Right renal pelvis (tissue), 4 donors: ENCODE measurements around the gene SRRM1. TPM values are rescaled to one million over a fixed set of nuclear protein-coding genes. Genes with fewer than 3 reads are reported as not detected.

Experiments used
- DNase-seq, 4 donors: peaks; one replicate each; pipeline ENCODE4 v3.0.0-alpha.2; 2013; ENCODE audit warnings: low read depth in 4 of 4, low spot score in 3 of 4, missing footprints in 1 of 4
- polyA plus RNA-seq, 4 donors: library from polyadenylated mRNA; unstranded; fragments of 120-200 nt; gene quantifications; one replicate each; pipeline ENCODE4 v1.2.1, GENCODE V29; 2013; ENCODE audit not compliant: insufficient read length in 4 of 4

The SRRM1 gene, protein sequence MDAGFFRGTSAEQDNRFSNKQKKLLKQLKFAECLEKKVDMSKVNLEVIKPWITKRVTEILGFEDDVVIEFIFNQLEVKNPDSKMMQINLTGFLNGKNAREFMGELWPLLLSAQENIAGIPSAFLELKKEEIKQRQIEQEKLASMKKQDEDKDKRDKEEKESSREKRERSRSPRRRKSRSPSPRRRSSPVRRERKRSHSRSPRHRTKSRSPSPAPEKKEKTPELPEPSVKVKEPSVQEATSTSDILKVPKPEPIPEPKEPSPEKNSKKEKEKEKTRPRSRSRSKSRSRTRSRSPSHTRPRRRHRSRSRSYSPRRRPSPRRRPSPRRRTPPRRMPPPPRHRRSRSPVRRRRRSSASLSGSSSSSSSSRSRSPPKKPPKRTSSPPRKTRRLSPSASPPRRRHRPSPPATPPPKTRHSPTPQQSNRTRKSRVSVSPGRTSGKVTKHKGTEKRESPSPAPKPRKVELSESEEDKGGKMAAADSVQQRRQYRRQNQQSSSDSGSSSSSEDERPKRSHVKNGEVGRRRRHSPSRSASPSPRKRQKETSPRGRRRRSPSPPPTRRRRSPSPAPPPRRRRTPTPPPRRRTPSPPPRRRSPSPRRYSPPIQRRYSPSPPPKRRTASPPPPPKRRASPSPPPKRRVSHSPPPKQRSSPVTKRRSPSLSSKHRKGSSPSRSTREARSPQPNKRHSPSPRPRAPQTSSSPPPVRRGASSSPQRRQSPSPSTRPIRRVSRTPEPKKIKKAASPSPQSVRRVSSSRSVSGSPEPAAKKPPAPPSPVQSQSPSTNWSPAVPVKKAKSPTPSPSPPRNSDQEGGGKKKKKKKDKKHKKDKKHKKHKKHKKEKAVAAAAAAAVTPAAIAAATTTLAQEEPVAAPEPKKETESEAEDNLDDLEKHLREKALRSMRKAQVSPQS
- polyA plus RNA-seq: 100 to 1,000 TPM; 109 to 146 (median 131) TPM

GRCh38 chr1:24642481-24643362 is at the start of gene SRRM1:
Gene SRRM1, plus strand, starts transcription at chr1:24643302. Its CDS starts 25 bp downstream, at chr1:24643327.
- peak; percentile 95 to 99 (median 99) for DNase-seq

DNA sequence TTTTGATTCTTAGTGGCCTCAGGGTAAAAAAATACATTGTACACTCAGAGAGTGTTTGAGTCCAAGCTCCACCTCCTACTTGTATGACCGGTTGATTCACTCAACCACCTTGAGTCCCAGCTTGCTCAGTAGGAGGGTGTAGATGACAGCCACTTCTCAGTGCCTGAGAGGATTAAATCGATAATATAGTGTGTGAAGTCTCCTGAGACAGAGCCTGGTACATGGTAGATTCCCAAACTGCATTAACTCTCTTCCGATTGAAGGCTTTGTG is 48.8 kb upstream of the SRRM1 start:
- DNase-seq: no peak

- DNase-seq: no peak
Observed at GRCh38 chr1:24596401-24596880, 46.7 kb upstream of the SRRM1 start.

GRCh38 chr1:24599265-24599664 is 43.8 kb upstream of the SRRM1 start:
- DNase-seq: no peak

- no peak for DNase-seq
Observed at GRCh38 chr1:24600551-24600950, 42.6 kb upstream of the SRRM1 start.

GRCh38 chr1:24605534-24606295 is 37.4 kb upstream of the SRRM1 start:
- no peak for DNase-seq

DNA sequence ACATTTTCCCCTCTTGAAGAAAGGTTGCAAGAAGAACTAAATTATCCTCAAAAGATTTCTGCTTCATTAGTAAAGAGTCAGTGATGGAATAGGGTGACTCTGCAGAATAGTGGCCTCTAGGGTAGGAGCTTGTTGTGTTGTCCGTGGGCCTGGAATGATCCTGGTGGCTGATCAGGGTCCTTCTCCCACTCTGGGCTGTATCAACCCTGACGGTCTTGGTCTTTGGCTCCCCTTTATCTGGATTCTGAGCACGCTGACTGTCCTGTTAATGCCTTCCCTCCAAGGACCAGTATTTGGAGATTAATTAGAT is 36.9 kb upstream of the SRRM1 start:
- DNase-seq: no peak

- no peak for DNase-seq
Observed at GRCh38 chr1:24606621-24607020, 36.5 kb upstream of the SRRM1 start.

- DNase-seq: no peak
Observed at GRCh38 chr1:24609949-24610517, 33.1 kb upstream of the SRRM1 start.

DNA sequence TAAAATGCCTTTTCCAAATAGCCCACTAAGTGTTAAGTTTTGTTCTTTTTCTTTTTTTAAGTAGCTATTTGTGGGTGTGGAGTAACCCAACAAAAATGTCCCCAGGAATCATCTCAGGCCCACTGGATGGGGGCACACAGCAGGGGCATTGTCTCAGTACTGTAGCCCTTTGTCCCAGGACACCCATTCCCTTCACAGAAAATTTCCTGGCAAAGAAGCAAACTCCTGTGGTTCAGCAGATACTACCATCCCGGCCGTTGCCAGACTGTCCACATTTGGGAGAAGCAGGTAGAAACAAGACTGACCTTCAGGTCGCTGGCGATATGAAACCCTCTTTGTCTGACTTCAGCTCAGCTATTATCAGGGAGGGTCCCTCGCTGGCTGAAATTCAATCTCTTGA is 23.7 kb upstream of the SRRM1 start:
- no peak for DNase-seq

DNA sequence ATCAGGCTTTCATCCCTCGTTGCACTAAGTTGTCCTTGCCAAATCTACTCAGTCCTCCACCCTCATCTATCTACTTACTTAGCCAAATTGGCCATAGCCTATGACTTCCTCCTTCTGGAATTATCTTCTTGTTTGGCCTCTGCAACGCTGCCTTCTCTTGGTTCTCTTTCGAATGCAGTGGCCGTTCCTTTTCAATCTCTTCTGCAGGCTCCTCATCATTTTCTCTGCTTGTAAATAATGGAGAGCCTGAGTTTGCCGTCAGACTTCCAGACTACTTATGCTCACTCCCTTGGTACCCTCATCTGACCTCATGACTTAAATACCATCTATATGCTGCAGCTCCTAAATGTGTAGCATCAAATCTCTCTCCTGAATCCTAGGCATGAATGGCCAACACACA is 22.4 kb upstream of the SRRM1 start:
- no peak for DNase-seq

GRCh38 chr1:24621121-24621520 is 22.0 kb upstream of the SRRM1 start:
- no peak for DNase-seq

DNA sequence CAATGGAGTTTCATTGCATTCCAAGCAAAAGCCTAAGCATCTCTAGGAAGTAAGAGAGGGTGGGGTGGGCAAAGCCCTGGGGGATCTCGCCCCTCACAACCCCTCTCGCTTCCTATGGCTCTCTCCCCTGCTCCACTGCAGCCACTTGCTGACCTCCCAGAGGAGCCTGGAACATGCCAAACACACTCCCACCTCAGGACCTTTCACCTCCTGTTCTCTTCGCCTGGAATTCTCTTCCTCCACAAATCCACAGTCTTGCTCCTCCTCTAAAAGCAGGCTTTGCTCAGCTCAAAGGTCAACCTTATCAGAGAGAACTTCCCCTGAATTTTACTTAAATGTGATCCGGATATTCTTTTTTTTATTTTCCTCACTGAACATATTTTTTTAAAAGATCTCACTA is 20.9 kb upstream of the SRRM1 start:
- DNase-seq: no peak

- no peak for DNase-seq
Observed at GRCh38 chr1:24632832-24633175, 10.3 kb upstream of the SRRM1 start.

GRCh38 chr1:24635195-24635843 is 7.8 kb upstream of the SRRM1 start:
- peak in 3 of 4 donors; percentile 35 to 57 (median 41) for DNase-seq

- DNase-seq: no peak
Observed at GRCh38 chr1:24636661-24637357, 6.3 kb upstream of the SRRM1 start.

GRCh38 chr1:24639094-24639493 is 4.0 kb upstream of the SRRM1 start:
- DNase-seq: no peak

- DNase-seq: no peak
Observed at GRCh38 chr1:24639881-24640280, 3.2 kb upstream of the SRRM1 start.

DNA sequence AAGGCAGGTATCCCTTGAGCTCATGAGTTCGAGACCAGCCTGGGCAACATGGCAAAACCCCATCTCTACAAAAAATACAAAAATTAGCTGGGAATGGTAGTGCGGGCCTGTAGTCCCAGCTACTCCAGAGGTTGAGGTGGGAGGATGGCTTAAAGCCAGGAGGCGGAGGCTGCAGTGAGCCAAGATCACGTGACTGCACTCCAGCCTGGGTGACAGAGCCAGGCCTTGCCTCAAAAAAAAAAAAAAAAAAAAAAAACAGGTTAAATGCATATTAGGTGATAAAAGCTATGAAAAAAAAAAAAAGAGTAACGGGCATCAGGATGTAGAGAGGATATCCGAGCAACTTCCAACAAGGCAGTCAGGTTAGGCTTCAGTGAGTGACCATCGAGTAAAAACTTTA is 2.8 kb upstream of the SRRM1 start:
- no peak for DNase-seq
